ENCODE results near the gene SAMHD1.
"Not testable (repeated sequence)": the region's sequence is repeated elsewhere in the genome, so short reads cannot be mapped to it uniquely, and the experiment has no call there.

GRCh38 chr20:36994221-36994620 is 42.7 kb upstream of the SAMHD1 start:
- TF ChIP-seq POLR2AphosphoS5 (IDR thresholded peaks at IDR 0.05; ENCODE audit: low read depth, low read length); POLR2A (IDR thresholded peaks at IDR 0.05; ENCODE audit: low read depth, low read length); TAF1 (IDR thresholded peaks at IDR 0.05; ENCODE audit: borderline replicate concordance, low read depth, low read length): not testable (repeated sequence)

All from GM12892 (cell line).